ENCODE results near the gene GFOD1.
"Not testable (repeated sequence)": the region's sequence is repeated elsewhere in the genome, so short reads cannot be mapped to it uniquely, and the experiment has no call there.

The GFOD1 gene

GRCh38 chr6:13511913-13512717 lies 24.7 kb upstream of the GFOD1 start:
- no peak for DNase-seq (ENCODE audit: low spot score)

- not testable (repeated sequence) for DNase-seq (ENCODE audit: low spot score)
These were observed 23.8 kb upstream of the GFOD1 start for GRCh38 chr6:13511141-13511571.

DNA sequence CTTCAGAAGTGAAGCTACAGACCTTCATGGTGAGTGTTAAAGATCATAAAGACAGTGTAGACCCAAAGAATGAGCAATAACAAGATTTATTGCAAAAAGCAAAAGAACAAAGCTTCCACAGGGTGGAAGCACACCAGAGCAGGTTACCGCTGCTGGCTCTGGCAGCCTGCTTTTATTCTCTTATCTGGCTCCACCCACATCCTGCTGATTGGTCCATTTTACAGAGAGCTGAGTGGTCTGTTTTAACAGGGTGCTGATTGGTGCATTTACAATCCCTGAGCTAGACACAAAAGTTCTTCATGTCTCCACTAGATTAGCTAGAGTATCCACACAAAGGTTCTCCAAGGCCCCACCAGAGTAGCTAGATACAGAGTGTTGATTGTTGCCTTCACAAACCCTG lies 23.0 kb upstream of the GFOD1 start:
- not testable (repeated sequence) for DNase-seq (ENCODE audit: low spot score)

- no peak for DNase-seq (ENCODE audit: low spot score)
These were observed 21.6 kb upstream of the GFOD1 start for GRCh38 chr6:13508711-13509705.

DNA sequence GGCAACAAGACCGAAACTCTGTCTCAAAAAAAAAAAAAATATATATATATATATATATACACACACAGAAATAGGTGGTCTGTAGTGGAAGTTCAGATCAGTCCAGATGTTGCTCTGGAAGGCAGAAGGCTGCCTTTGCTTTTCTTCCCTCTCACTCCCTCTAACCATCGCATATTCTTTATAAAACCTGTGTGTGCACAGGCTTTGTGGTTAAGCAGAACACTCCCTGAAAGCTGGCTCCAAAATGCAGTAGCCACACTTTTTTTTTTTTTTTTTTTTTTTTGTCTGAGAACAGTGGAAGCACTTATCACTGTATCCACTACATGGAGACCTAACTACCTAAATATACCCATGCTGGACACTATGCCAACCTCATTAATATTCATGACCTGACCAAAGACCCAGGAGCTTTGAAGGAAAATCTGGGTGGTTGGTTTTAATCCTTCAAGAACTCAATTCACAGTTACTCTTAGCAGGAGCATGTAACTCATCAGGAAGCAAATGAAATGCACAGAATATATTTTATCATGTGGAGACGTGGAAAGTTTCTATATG lies 20.0 kb upstream of the GFOD1 start:
- no peak for DNase-seq (ENCODE audit: low spot score)

- no peak for DNase-seq (ENCODE audit: low spot score)
These were observed 17.9 kb upstream of the GFOD1 start for GRCh38 chr6:13505345-13505734.

- no peak for DNase-seq (ENCODE audit: low spot score)
These were observed 17.4 kb upstream of the GFOD1 start for GRCh38 chr6:13504611-13505344.

GRCh38 chr6:13500915-13501314 lies 13.5 kb upstream of the GFOD1 start:
- DNase-seq (ENCODE audit: low spot score): no peak

DNA sequence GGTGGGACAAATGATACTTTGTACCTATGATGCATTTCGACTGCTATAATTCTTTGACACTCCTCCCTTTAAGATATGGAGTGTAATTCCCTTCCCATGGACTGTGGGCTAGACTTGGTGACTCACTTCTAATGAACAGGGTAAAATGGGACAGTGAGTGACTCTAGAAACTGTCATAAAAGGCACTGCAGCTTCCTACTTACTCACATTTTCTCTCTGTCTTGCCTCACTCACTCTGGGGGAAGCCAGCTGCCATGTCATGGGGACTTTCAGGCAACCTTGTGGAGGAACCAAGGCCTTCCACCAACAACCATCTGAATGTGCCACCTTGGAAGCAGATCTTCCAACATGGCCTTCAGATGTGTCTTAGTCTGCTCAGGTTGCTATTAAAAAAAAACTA lies 12.9 kb upstream of the GFOD1 start:
- DNase-seq (ENCODE audit: low spot score): no peak

GRCh38 chr6:13496513-13497190 lies 9.3 kb upstream of the GFOD1 start:
- DNase-seq (ENCODE audit: low spot score): no peak

DNA sequence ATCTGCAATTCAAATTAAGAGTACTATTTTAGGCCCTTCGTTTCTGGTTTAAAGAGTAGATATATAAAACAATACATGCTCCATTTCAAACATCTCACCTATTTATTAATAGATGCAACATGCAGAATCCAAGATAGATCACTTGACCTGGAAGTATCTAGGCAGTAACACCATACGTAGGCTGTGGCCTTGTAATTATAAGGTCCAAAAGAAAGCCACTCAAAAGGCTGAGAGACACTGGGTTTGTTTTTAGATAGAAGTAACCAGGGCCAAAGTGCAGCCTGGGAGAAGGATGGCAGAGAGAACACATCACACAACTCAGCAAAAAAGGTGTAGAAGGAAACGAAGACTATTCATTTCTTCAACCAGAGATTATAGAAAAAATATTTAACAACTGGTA lies 8.4 kb upstream of the GFOD1 start:
- no peak for DNase-seq (ENCODE audit: low spot score)

DNA sequence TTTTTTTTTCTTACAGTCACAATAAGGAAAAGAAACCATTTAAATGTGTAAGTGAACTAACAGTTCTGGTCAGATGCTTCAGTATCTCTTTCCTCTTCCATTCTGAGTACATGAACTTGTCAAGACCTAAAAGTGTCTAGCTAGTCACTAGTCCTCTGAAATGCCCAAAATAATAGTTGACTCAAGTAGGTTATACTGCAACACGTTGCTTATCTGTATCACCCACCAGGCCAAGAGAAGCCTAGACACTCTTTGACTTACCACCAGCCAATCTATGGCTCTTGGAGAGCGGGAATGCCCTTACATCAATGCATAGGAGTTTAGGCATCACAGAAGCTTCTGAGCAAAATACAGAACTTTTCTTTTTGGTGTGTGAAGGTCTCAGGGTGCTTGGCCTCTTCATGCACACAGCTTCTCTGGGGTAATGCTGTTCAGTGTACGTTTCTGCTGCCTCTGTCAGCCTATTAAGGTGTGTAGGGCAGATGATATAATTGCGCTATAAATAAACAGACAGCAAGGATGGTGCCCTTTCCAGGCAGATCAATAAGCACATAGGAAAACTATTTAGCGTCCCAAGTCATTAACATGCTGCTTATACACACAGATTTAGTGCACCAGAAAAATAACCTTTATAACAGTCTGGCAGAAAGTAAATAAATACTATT lies 7.8 kb upstream of the GFOD1 start:
- DNase-seq (ENCODE audit: low spot score): no peak

- DNase-seq (ENCODE audit: low spot score): no peak
These were observed 6.7 kb upstream of the GFOD1 start for GRCh38 chr6:13494137-13494536.

- no peak for DNase-seq (ENCODE audit: low spot score)
These were observed 5.7 kb upstream of the GFOD1 start for GRCh38 chr6:13493147-13493546.

DNA sequence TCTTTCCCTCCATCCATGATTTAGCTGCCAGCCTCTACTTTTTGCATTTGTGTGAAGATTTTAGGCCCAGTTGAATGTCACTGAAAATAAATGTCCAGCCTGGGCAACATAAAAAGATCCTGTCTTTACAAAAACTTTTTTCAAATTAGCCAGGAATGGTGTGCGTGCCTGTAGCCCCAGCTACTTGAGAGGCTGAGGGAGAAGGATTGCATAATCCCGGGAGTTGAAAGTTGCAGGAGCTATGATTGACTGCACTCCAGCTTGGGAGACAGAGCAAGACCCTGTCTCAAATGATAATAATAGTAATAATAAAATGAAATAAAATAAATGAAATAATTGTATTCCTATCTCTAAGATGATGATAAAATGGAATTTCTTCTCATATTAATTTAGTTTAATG lies 5.0 kb upstream of the GFOD1 start:
- DNase-seq (ENCODE audit: low spot score): no peak

DNA sequence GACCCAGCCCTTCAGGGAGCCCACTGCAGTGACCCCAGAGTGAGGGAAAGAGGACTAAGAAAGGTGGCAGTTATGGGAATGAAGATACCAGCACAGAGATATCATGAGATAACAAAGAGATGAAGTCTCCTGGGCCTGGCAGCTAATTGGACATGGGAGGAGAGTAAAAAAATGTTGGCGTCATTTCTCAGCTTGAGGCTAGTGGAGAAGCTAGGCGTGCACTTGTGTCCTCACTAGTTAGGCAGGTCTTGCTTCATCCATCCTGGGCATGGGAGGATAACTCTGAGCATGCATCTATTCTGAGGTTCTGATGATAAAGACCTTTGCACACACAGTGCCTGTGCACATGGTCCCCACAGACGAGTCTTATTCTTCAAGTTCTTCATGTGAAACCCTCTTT lies 4.1 kb upstream of the GFOD1 start:
- DNase-seq (ENCODE audit: low spot score): no peak

DNA sequence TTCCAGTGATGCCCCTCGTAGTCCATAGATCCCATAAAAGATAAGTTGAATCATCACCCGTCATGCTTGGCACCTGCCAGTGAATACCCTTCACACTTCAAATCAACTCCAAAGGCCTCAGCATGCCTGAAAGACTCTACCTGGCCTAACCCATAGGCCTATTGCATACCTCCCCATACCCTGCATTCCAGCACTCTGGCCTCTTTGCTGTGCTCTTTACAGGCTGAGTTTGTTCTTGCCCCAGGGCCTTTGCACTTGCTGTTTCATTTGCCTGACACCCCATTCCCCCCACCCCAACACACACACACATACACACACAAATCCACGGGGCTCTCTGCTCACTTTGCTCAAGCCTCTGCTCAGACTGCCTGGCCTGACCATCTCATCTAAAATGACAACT lies 3.0 kb upstream of the GFOD1 start:
- no peak for DNase-seq (ENCODE audit: low spot score)

DNA sequence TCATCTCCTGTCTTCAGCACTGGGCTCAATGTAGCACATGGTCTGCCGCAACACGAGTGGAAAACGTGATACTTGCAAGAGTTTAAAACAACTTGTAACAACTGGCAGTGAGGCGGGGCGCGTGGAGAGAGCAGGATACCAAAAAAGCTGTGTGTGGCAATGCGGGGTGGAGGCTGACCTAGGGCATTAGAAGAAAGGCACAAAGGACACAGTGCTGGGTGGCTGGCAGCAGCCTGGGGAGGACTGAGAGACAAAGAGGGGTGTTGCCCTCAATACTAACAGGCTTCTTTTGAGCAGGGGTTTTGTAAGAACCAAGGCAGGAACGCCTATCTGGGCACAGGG lies 1.5 kb upstream of the GFOD1 start:
- no peak for DNase-seq (ENCODE audit: low spot score)

DNA sequence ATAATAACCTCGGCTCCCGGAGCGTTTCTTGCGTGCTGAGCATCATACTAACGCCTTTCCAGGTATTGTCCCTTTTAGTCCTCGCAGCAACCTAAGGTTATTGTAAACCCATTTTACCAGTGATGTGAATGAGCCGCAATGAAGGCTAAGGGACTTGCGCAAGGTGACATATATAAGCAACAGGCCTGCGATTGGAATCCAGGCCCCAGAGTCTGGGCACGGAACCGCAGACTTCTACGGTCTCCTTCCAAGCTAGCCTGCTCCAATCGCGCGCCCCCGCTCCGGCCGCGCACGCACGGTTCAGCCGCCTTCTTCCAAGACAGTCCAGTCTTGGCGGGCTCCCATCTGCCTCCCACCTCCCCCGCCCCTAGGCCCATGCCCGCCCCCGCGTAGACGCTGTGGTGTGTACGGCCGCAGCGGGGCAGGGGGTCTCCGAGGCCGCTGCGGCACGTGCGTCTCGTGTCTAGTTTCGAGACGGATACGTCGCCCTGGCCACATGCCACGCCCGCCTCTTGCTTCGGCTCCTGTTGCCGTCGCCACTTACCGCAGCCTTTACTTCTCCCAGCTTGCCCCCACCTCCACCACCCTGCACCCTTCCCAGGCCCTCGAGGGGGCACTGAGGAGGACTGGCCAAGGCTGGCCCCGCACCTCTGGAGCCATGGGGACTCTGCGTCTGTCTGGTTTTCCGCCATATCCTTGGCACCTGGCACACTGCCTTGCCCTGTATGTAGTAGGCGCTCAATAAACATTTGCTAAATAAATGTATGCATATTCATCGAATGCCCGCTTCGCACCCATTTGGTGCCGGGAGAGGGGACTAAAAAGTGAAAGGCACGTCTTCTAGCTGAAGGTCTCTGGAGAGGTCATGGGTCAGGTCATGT lies 855 bp upstream of the GFOD1 start:
- peak; percentile 53 for DNase-seq (ENCODE audit: low spot score)

Data from SK-N-DZ (cell line).